H9 (cell line): ENCODE data around the gene NSMCE3. TPM values are rescaled to one million over a fixed set of nuclear protein-coding genes. Genes with fewer than 3 reads are reported as not detected.

Source experiments
- DNase-seq: peaks from one replicate; pipeline ENCODE4 v3.0.0-alpha.2; 2017
- H2AFZ ChIP-seq: one replicate; pipeline ENCODE4 v1.6.1; 2013; ENCODE audit warnings: mild to moderate bottlenecking, low read length, control low read depth, moderate library complexity
- H2AK5ac ChIP-seq: 2 replicates; pipeline ENCODE4 v1.6.1; 2013; ENCODE audit warnings: low read length, control low read depth, mixed read lengths; ENCODE audit not compliant: insufficient read length
- H2BK120ac ChIP-seq: one replicate; pipeline ENCODE4 v1.6.1; 2013; ENCODE audit warnings: low read depth, mild to moderate bottlenecking, low read length, control low read depth, inconsistent platforms; ENCODE audit not compliant: poor library complexity, severe bottlenecking
- H2BK12ac ChIP-seq: 2 replicates; pipeline ENCODE4 v1.6.1; 2013; ENCODE audit warnings: low read length, control low read depth, mixed read lengths, low read depth; ENCODE audit not compliant: insufficient read length
- H2BK15ac ChIP-seq: 2 replicates; pipeline ENCODE4 v1.6.1; 2013; ENCODE audit warnings: low read depth, low read length, control low read depth
- H2BK20ac ChIP-seq: one replicate; pipeline ENCODE4 v1.6.1; 2013; ENCODE audit warnings: low read depth, mild to moderate bottlenecking, low read length, control low read depth, inconsistent platforms; ENCODE audit not compliant: poor library complexity, severe bottlenecking
- H2BK5ac ChIP-seq: 2 replicates; pipeline ENCODE4 v1.6.1; 2013; ENCODE audit warnings: low read length, control low read depth, mixed read lengths; ENCODE audit not compliant: insufficient read length
- H3K14ac ChIP-seq: 2 replicates; pipeline ENCODE4 v1.6.1; 2013; ENCODE audit warnings: low read length, control low read depth; ENCODE audit not compliant: insufficient read depth
- H3K18ac ChIP-seq: 2 replicates; pipeline ENCODE4 v1.6.1; 2013; ENCODE audit warnings: low read depth, mild to moderate bottlenecking, mixed read lengths, low read length, control low read depth; ENCODE audit not compliant: insufficient read length
- H3K23ac ChIP-seq: 2 replicates; pipeline ENCODE4 v1.6.1; 2013; ENCODE audit warnings: low read length, control low read depth, mixed read lengths, low read depth; ENCODE audit not compliant: insufficient read length
- H3K23me2 ChIP-seq: 2 replicates; pipeline ENCODE4 v1.6.1; 2013; ENCODE audit warnings: low read depth, mild to moderate bottlenecking, mixed read lengths, low read length, control low read depth; ENCODE audit not compliant: insufficient read length, poor library complexity, severe bottlenecking
- H3K27ac ChIP-seq: 2 replicates; pipeline ENCODE4 v1.5.1; 2013; ENCODE audit warnings: low read length, control low read depth, mixed read lengths, low read depth; ENCODE audit not compliant: insufficient read length
- H3K27me3 ChIP-seq: 2 replicates; pipeline ENCODE4 v1.6.1; 2013; ENCODE audit warnings: low read length, control low read depth, inconsistent platforms; ENCODE audit not compliant: insufficient read depth
- H3K4ac ChIP-seq: 2 replicates; pipeline ENCODE4 v1.6.1; 2013; ENCODE audit warnings: low read depth, mild to moderate bottlenecking, control low read depth, inconsistent platforms, low read length, moderate library complexity
- H3K4me1 ChIP-seq: 2 replicates; pipeline ENCODE4 v1.6.1; 2013; ENCODE audit warnings: low read length, control low read depth, inconsistent platforms; ENCODE audit not compliant: insufficient read depth
- H3K4me2 ChIP-seq: 2 replicates; pipeline ENCODE4 v1.6.1; 2013; ENCODE audit warnings: low read length, control low read depth, mixed read lengths; ENCODE audit not compliant: insufficient read length, insufficient read depth
- H3K56ac ChIP-seq: 2 replicates; pipeline ENCODE4 v1.6.1; 2013; ENCODE audit warnings: low read depth, mild to moderate bottlenecking, mixed read lengths, low read length, control low read depth; ENCODE audit not compliant: insufficient read length
- H3K79me1 ChIP-seq: 2 replicates; pipeline ENCODE4 v1.6.1; 2013; ENCODE audit warnings: low read depth, mild to moderate bottlenecking, moderate library complexity, low read length, control low read depth, inconsistent platforms; ENCODE audit not compliant: insufficient read depth, poor library complexity, severe bottlenecking
- H3K79me2 ChIP-seq: 2 replicates; pipeline ENCODE4 v1.6.1; 2013; ENCODE audit warnings: low read length, control low read depth, inconsistent platforms; ENCODE audit not compliant: insufficient read depth
- H3K9ac ChIP-seq: 2 replicates; pipeline ENCODE4 v1.6.1; 2013; ENCODE audit warnings: low read length, control low read depth, mixed read lengths; ENCODE audit not compliant: insufficient read length; ENCODE audit errors: extremely low read depth
- H3K9me3 ChIP-seq: one replicate; pipeline ENCODE4 v1.6.1; 2013; ENCODE audit warnings: low read depth, low read length, inconsistent platforms; ENCODE audit not compliant: control insufficient read depth
- H3T11ph ChIP-seq: one replicate; pipeline ENCODE4 v1.6.1; 2013; ENCODE audit warnings: mild to moderate bottlenecking, low read length, control low read depth, inconsistent platforms
- H4K20me1 ChIP-seq: one replicate; pipeline ENCODE4 v1.6.1; 2013; ENCODE audit not compliant: control insufficient read depth, insufficient read length, insufficient read depth
- H4K5ac ChIP-seq: 2 replicates; pipeline ENCODE4 v1.6.1; 2013; ENCODE audit warnings: low read depth, mild to moderate bottlenecking, mixed read lengths, low read length, control low read depth; ENCODE audit not compliant: insufficient read length
- H4K8ac ChIP-seq: replicated peaks from 2 replicates; pipeline ENCODE4 v1.6.1; 2013; ENCODE audit warnings: low read length, control low read depth, mixed read lengths, low read depth; ENCODE audit not compliant: insufficient read length
- H4K91ac ChIP-seq: 2 replicates; pipeline ENCODE4 v1.6.1; 2013; ENCODE audit warnings: low read depth, mild to moderate bottlenecking, moderate library complexity, mixed read lengths, low read length, control low read depth; ENCODE audit not compliant: insufficient read length
- H3K27ac Mint-ChIP-seq, 3 experiments: 2 replicates in 2 of 3; 3 replicates in 1 of 3; pipeline ENCODE4 v1.8.0; 2020 to 2021; ENCODE audit warnings: mixed read lengths in 3 of 3, mild to moderate bottlenecking in 1 of 3, moderate library complexity in 1 of 3
- H3K27me3 Mint-ChIP-seq: 2 replicates; pipeline ENCODE4 v1.8.0; 2021; ENCODE audit warnings: low read depth, mild to moderate bottlenecking, moderate library complexity, mixed read lengths
- H3K36me3 Mint-ChIP-seq, 3 experiments: 2 replicates in 2 of 3; 3 replicates in 1 of 3; pipeline ENCODE4 v1.8.0; 2020 to 2021; ENCODE audit warnings: low read depth in 3 of 3, mixed read lengths in 3 of 3; ENCODE audit not compliant: insufficient read depth in 1 of 3
- H3K4me1 Mint-ChIP-seq, 2 experiments: 2 replicates each; pipeline ENCODE4 v1.8.0; 2020; ENCODE audit warnings: mixed read lengths in 2 of 2
- H3K4me3 Mint-ChIP-seq, 2 experiments: 2 replicates in 1 of 2; 3 replicates in 1 of 2; pipeline ENCODE4 v1.8.0; 2020 to 2021; ENCODE audit warnings: mild to moderate bottlenecking in 2 of 2, mixed read lengths in 2 of 2, moderate library complexity in 1 of 2
- H3K9me3 Mint-ChIP-seq, 2 experiments: 2 replicates in 1 of 2; 3 replicates in 1 of 2; pipeline ENCODE4 v1.8.0; 2020; ENCODE audit warnings: mild to moderate bottlenecking in 2 of 2, mixed read lengths in 2 of 2, moderate library complexity in 1 of 2
- total RNA-seq: library from RNA; stranded (reverse); gene quantifications from 2 replicates; pipeline ENCODE4 v1.2.1, GENCODE V29; 2021
- TF ChIP-seq, protein P1 (sequence below): fragments of 200-600 bp; sonication (generic); conservative IDR thresholded peaks from 3 replicates; pipeline ENCODE4 v1.8.0; 2021; ENCODE audit warnings: antibody characterized with exemption, mild to moderate bottlenecking

Gene NSMCE3
- total RNA-seq, 1 experiment from 2014 or later, result 6.9 TPM

DNA sequence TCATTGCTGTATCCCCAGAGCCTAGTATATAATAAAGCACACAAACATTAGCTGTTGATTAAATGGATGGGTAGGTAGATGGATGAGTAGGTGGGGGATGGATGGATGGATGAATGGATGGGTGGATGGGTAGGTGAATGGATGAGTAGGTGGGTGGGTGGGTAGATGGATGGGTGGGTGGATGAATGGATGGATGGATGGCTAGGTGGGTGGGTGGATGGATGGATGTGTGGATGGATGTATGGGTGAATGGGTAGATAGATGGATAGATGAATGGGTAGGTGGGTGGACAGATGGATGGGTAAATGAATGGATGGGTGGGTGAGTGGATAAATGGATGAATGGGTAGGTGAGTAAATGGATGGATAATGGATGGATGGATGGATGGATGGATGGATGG, 30.2 kb upstream of the NSMCE3 start:
- Histone ChIP-seq H3K27me3 (no peaks in the 10 kb centered on the region), H3K18ac (no peak overlapping the region), H2BK15ac (no peak overlapping the region), H3K9ac (no peak overlapping the region), H4K5ac (no peak overlapping the region), H3K79me1 (no peaks in the 10 kb centered on the region), H3K79me2 (no peaks in the 10 kb centered on the region), H3T11ph (no peak overlapping the region), H3K56ac (no peak overlapping the region), H3K23me2 (no peaks in the 10 kb centered on the region), H3K4ac (no peak overlapping the region), H2BK20ac (no peak overlapping the region), H3K23ac (no peak overlapping the region), H3K9me3 (no peaks in the 10 kb centered on the region), H4K8ac (no peak overlapping the region), H3K4me1 (no peaks in the 10 kb centered on the region), H3K4me2 (no peak overlapping the region), H2BK120ac (no peak overlapping the region), H2AFZ (no peak overlapping the region), H4K91ac (no peak overlapping the region), H3K14ac (no peak overlapping the region), H3K27ac (no peak overlapping the region), H2BK5ac (no peak overlapping the region), H2AK5ac (no peak overlapping the region), H2BK12ac (no peak overlapping the region), H4K20me1 (no peaks in the 10 kb centered on the region)
- Mint-ChIP-seq H3K27me3 (no peaks in the 10 kb centered on the region), H3K36me3 (no peaks in the 10 kb centered on the region), H3K4me1 (peaks cover 0 to 1% of the 10 kb centered on the region in 2 experiments; a peak in 1 of 4 replicates), H3K9me3 (peaks cover 0 to 3% of the 10 kb centered on the region in 2 experiments; a peak in 1 of 5 replicates), H3K27ac (no peak overlapping the region), H3K4me3 (no peak overlapping the region)
- DNase-seq, result no peak
- TF ChIP-seq, protein P1, sequence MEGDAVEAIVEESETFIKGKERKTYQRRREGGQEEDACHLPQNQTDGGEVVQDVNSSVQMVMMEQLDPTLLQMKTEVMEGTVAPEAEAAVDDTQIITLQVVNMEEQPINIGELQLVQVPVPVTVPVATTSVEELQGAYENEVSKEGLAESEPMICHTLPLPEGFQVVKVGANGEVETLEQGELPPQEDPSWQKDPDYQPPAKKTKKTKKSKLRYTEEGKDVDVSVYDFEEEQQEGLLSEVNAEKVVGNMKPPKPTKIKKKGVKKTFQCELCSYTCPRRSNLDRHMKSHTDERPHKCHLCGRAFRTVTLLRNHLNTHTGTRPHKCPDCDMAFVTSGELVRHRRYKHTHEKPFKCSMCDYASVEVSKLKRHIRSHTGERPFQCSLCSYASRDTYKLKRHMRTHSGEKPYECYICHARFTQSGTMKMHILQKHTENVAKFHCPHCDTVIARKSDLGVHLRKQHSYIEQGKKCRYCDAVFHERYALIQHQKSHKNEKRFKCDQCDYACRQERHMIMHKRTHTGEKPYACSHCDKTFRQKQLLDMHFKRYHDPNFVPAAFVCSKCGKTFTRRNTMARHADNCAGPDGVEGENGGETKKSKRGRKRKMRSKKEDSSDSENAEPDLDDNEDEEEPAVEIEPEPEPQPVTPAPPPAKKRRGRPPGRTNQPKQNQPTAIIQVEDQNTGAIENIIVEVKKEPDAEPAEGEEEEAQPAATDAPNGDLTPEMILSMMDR, result no peak
